ENCODE measurements around the gene KCMF1. TPM values are rescaled to one million over a fixed set of nuclear protein-coding genes. Genes with fewer than 3 reads are reported as not detected.

The KCMF1 gene
- total and polyA plus RNA-seq, 9 of the 15 experiments (the other 6 are each of a cell fraction or from before 2014, with no cell fraction given): 6.8 to 88.2 (median 46.5) TPM

- DNase-seq (ENCODE audit: extremely low read depth in 1 of 4, low spot score in 3 of 4) (no peak), ATAC-seq (no peak), FAIRE-seq (no peak)
- in situ Hi-C loops (cut with MboI) (no loop called here), intact Hi-C loops (cut with micrococcal nuclease) (no loop called here)
- POLR2A ChIA-PET: interaction anchor here (1.2 kb wide), 1 partner anchor 12 kb away, joined by 3 read pairs; no protein-coding TSS in a partner anchor
- CTCF ChIA-PET (ENCODE audit: low intra/inter-chr PET ratio): no interaction called here
- no peak overlapping the region for H3K27ac ChIP-seq (ENCODE audit: extremely low read depth, low read depth, low read length)
- peaks cover 5 to 17% of the 10 kb centered on the region in 2 experiments; a peak in 4 of 5 replicates for H3K4me1 ChIP-seq (replicated peaks in 1 of 2; ENCODE audit: control insufficient read depth in 2 of 2, insufficient read depth in 2 of 2, low read length in 2 of 2)
- H3K9me3 ChIP-seq (replicated peaks; ENCODE audit: control insufficient read depth, insufficient read depth, low read depth, low read length): no peaks in the 10 kb centered on the region
- no peaks in the 10 kb centered on the region for H3K36me3 ChIP-seq (ENCODE audit: control insufficient read depth, insufficient read depth, low read length)
- no peak overlapping the region for H3K4me3 ChIP-seq
- 0 out of 2 replicates have a peak, but pooled peaks cover 3% of the 10 kb centered on the region for H4K20me1 ChIP-seq (replicated peaks; ENCODE audit: control insufficient read depth, insufficient read depth, low read length)
- BruUV-seq (replicated peaks): no TSS peak
- no peaks in the 10 kb centered on the region; a peak in 1 of 5 replicates for H3K27me3 ChIP-seq (ENCODE audit: control insufficient read depth in 2 of 2, insufficient read depth in 2 of 2, low read length in 2 of 2)
- H3K79me2 ChIP-seq (ENCODE audit: control insufficient read depth, insufficient read depth, low read length): no peaks in the 10 kb centered on the region
- H2AFZ ChIP-seq (ENCODE audit: low read depth, low read length): no peak overlapping the region
- no peak overlapping the region for H3K4me2 ChIP-seq (ENCODE audit: insufficient read depth, low read length)
- no peaks in the 10 kb centered on the region for H3K9me1 ChIP-seq (ENCODE audit: control insufficient read depth, insufficient read depth, low read length)
- H3K9ac ChIP-seq (ENCODE audit: insufficient read depth in 1 of 2, low read depth in 2 of 2, low read length in 2 of 2): no peak overlapping the region
- WGBS (ENCODE audit: insufficient coverage, low coverage, missing lambda C conversion rate): 87% methylated on average over 2 of the region's 2 CpGs
- TF ChIP-seq CCAR2 (IDR thresholded peaks at IDR 0.05; ENCODE audit: low read depth, low read length) (no peak), MCM7 (IDR thresholded peaks at IDR 0.05) (no peak), GATAD2A (IDR thresholded peaks at IDR 0.05) (no peak), CBX2 (IDR thresholded peaks at IDR 0.05; ENCODE audit: insufficient read depth, low read length, poor library complexity, severe bottlenecking) (no peak), GATAD2B (IDR thresholded peaks at IDR 0.05; ENCODE audit: borderline replicate concordance) (no peak), CREB5 (CRISPR knock-in tag; IDR thresholded peaks at IDR 0.05) (no peak), KDM1A (IDR thresholded peaks at IDR 0.05) (no peak), MBD1 (CRISPR knock-in tag; IDR thresholded peaks at IDR 0.05) (no peak), CHAMP1 (IDR thresholded peaks at IDR 0.05) (no peak), CREB3 (tag; conservative IDR thresholded peaks at IDR 0.05; ENCODE audit: low read depth) (no peak), RNF219 (CRISPR knock-in tag; IDR thresholded peaks at IDR 0.05) (no peak), RFX5 (IDR thresholded peaks at IDR 0.05; ENCODE audit: low read depth, low read length) (no peak), HIVEP1 (CRISPR knock-in tag; IDR thresholded peaks at IDR 0.05) (no peak), PCBP1 (IDR thresholded peaks at IDR 0.05; ENCODE audit: low read depth, low read length, poor library complexity, severe bottlenecking) (no peak), RFX1 (IDR thresholded peaks at IDR 0.05) (no peak)
Observed at GRCh38 chr2:84942166-84942565, 28.8 kb upstream of the KCMF1 start.

Data from K562 (cell line).